GM13977 (cell line): ENCODE results near the gene MYO10.

ENCODE experiments used
- DNase-seq: peaks from one replicate; pipeline ENCODE4 v3.0.0; 2012; ENCODE audit warnings: low spot score
- in situ Hi-C: fragments of 300-500 bp; cut with MboI; formaldehyde crosslinking; loops from one replicate; pipeline ENCODE4 v1.12.0; 2022; ENCODE audit warnings: low sequenced_read_pairs, low pct_unique_long_range_greater_than_20kb, mixed read lengths, inconsistent platforms; ENCODE audit not compliant: unreplicated experiment
- TF ChIP-seq, protein P1 (sequence below): IDR thresholded peaks from 2 replicates; pipeline ENCODE4 v1.5.1; 2012; ENCODE audit warnings: mild to moderate bottlenecking, control low read depth; ENCODE audit not compliant: insufficient read depth; ENCODE audit errors: extremely low read depth, missing control alignments

MYO10 gene

DNA sequence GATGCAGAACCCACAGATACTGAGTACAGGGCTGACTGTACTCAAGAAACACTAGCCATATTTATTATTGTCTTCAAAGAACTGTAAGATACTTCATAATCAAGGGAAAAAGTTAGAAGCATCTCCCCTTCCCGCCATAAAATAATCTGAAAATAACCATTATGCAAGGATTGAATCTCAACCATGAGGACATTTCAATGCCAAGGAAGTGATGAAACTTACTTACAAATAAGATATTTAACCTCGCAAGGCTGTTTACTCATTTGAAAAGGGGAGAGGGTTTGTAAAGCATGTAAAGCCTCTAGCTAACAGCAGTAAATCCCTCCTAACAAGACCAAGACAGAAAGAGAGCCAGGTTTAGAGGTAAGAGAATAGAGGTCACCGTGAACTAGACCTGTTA, 6.3 kb downstream of the MYO10 start:
- no peak for DNase-seq
- in situ Hi-C loops: no loop called here
- TF ChIP-seq, protein P1, sequence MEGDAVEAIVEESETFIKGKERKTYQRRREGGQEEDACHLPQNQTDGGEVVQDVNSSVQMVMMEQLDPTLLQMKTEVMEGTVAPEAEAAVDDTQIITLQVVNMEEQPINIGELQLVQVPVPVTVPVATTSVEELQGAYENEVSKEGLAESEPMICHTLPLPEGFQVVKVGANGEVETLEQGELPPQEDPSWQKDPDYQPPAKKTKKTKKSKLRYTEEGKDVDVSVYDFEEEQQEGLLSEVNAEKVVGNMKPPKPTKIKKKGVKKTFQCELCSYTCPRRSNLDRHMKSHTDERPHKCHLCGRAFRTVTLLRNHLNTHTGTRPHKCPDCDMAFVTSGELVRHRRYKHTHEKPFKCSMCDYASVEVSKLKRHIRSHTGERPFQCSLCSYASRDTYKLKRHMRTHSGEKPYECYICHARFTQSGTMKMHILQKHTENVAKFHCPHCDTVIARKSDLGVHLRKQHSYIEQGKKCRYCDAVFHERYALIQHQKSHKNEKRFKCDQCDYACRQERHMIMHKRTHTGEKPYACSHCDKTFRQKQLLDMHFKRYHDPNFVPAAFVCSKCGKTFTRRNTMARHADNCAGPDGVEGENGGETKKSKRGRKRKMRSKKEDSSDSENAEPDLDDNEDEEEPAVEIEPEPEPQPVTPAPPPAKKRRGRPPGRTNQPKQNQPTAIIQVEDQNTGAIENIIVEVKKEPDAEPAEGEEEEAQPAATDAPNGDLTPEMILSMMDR: no peak

DNA sequence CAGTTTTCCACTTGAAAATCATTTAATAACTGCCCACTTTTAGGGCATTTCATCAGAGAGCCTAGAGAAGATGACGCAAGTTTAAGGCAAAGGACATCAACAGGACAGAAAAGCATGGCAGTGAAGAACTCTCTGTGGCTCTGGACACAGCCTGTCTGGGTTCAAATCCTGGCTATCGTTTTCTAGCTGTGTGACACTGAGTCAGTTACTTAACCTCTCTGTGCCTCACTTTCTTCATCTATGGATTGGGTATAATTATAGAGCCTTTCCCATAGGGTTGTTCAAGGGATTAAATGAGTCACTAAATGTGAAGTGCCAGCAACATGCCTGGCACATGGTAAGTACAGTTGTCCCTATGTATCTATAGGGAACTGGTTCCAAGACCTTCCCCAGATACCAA, 6.7 kb downstream of the MYO10 start:
- DNase-seq: no peak
- in situ Hi-C loops: no loop called here
- TF ChIP-seq, protein P1: no peak

DNA sequence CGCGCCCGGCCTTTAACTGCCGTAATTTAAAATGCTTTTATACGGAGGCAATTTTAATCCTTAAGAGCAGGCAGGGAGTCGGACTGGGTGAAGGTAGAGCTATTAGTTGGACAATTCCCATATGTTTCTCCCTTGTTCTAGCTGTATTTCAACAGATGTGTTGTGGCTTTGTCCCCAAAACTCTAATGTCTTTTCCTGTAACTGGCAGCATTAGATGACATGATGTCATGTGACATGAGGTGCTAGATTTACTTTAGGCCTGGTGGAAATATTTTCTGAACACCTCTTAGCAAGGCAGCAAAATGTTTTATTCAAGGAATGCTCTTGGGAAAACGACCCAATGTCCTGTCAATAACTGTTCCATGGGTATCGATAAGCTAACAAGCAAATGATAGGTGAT, 8.5 kb downstream of the MYO10 start:
- in situ Hi-C loops: no loop called here
- no peak for DNase-seq
- TF ChIP-seq, protein P1: no peak

DNA sequence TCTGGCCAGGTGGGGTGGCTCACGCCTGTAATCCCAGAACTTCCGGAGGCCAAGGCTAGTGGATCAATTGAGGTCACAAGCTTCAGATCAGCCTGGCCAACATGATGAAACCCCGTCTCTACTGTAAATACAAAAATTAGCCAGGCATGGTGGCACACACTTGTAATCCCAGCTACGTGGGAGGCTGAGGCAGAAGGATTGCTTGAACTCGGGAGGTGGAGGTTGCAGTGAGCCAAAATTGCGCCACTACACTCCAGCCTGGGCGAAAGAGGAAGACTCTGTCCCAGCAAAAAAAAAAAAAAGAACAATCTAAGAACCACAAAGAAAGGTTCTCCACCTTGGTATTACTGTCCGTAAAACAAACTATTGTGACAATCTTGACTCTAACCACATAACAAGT, 9.7 kb downstream of the MYO10 start:
- TF ChIP-seq, protein P1: no peak
- in situ Hi-C loops: no loop called here
- no peak for DNase-seq

DNA sequence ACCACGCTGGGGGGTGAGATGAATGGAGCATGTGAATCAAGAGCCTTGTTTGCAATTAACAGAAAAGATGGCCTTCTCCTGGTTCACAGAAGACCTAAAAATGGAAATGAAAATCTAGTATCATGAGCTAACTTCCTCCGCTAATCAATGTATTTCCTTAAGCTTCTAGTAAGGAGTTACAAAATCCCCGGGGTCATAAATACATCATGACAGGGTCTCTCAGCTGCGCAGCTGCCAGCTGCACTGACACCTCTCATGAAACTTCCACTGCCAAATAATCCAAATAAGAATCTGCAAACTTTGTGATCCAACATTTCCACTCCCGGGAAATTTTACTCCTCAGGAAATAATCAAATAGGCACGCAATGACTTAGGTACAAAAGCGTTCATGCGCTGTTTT, 11.9 kb downstream of the MYO10 start:
- no peak for DNase-seq
- in situ Hi-C loops: no loop called here
- TF ChIP-seq, protein P1: no peak

DNA sequence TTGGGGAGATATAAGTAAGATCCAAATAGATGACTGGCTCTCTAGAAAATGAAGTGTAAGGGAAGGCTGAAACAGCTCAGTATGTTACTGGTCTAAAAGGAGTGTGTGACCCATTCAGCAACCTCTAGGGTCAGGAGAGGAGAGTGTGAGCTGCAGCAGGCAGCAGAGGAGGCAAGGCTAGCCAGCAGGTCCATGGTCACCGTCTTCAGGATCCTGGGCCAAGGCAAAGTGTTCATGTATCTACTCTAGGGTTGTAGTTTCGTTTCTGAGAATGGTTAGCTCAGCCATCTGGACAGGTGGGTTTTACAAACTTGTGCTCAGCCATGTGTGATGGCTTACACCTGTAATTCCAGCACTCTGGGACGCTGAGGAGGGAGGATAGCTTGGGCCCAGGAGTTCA, 13.7 kb downstream of the MYO10 start:
- TF ChIP-seq, protein P1: no peak
- in situ Hi-C loops: no loop called here
- DNase-seq: no peak

DNA sequence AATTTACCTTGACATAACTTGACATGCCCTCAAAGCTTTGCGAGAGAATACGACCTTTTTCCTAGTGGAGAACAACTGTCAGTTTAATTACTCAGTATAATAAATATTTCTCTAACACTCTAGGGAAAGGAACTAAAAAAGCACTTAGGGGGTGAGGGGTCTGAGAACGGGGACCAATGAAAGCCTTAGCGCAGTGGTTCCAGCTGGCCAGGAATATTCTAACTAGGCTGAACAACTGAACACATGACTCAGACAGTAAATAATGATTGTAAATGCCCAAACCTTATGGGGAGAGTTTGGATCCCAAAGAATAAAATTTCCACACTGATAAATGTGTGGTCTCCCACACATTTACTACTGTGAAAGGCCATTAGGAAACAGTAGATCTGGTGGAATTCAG, 14.9 kb downstream of the MYO10 start:
- TF ChIP-seq, protein P1: no peak
- in situ Hi-C loops: no loop called here
- DNase-seq: no peak
